Astrocyte (in vitro differentiated cells and primary cell): ENCODE results near the gene SPAG9. TPM values are rescaled to one million over a fixed set of nuclear protein-coding genes. Genes with fewer than 3 reads are reported as not detected.
"Not testable (repeated sequence)": the region's sequence is repeated elsewhere in the genome, so short reads cannot be mapped to it uniquely, and the experiment has no call there.

Experiments used
- DNase-seq: peaks from one replicate; pipeline ENCODE4 v3.0.0-alpha.2; 2010; ENCODE audit warnings: low read depth
- FAIRE-seq: peaks from 2 replicates; lab custom pipeline; 2011; peaks lifted over from hg19 to GRCh38; lab: Jason Lieb, UNC
- H2AFZ ChIP-seq: 2 replicates; pipeline ENCODE4 v1.6.0; 2012; ENCODE audit warnings: low read depth, low read length, inconsistent platforms
- H3K27ac ChIP-seq: 2 replicates; pipeline ENCODE4 v1.5.1; 2011; ENCODE audit warnings: low read depth, low read length, inconsistent platforms
- H3K27me3 ChIP-seq: 2 replicates; pipeline ENCODE4 v1.6.0; 2011; ENCODE audit warnings: low read length, inconsistent platforms; ENCODE audit not compliant: insufficient read depth
- H3K36me3 ChIP-seq: 2 replicates; pipeline ENCODE4 v1.5.1; 2011; ENCODE audit warnings: low read length, inconsistent platforms; ENCODE audit not compliant: insufficient read depth
- H3K4me1 ChIP-seq: 2 replicates; pipeline ENCODE4 v1.5.1; 2011; ENCODE audit warnings: low read length, inconsistent platforms; ENCODE audit not compliant: insufficient read depth
- H3K4me2 ChIP-seq: 2 replicates; pipeline ENCODE4 v1.6.0; 2012; ENCODE audit warnings: low read length, inconsistent platforms
- H3K4me3 ChIP-seq: 2 replicates; pipeline ENCODE4 v1.5.1; 2011; ENCODE audit warnings: low read depth, mild to moderate bottlenecking, low read length, inconsistent platforms; ENCODE audit not compliant: insufficient read depth
- H3K79me2 ChIP-seq: 2 replicates; pipeline ENCODE4 v1.6.0; 2012; ENCODE audit warnings: mild to moderate bottlenecking, low read length, inconsistent platforms; ENCODE audit not compliant: insufficient read depth
- H3K9ac ChIP-seq: 2 replicates; pipeline ENCODE4 v1.6.0; 2012; ENCODE audit warnings: mild to moderate bottlenecking, low read length, inconsistent platforms
- H3K9me3 ChIP-seq: 2 replicates; pipeline ENCODE4 v1.5.1; 2012; ENCODE audit warnings: low read depth, mild to moderate bottlenecking, low read length, inconsistent platforms; ENCODE audit not compliant: insufficient read depth
- H4K20me1 ChIP-seq: 2 replicates; pipeline ENCODE4 v1.6.0; 2012; ENCODE audit warnings: low read length, inconsistent platforms; ENCODE audit not compliant: insufficient read depth
- H3K27ac Mint-ChIP-seq: one replicate; pipeline ENCODE4 v1.8.0; 2021; ENCODE audit warnings: mild to moderate bottlenecking, mixed read lengths; ENCODE audit not compliant: unreplicated experiment
- H3K27me3 Mint-ChIP-seq: one replicate; pipeline ENCODE4 v1.8.0; 2021; ENCODE audit warnings: low read depth, mixed read lengths; ENCODE audit not compliant: unreplicated experiment
- H3K36me3 Mint-ChIP-seq: one replicate; pipeline ENCODE4 v1.8.0; 2021; ENCODE audit warnings: low read depth, mixed read lengths; ENCODE audit not compliant: unreplicated experiment
- H3K4me1 Mint-ChIP-seq: one replicate; pipeline ENCODE4 v1.8.0; 2021; ENCODE audit warnings: low read depth, mixed read lengths; ENCODE audit not compliant: unreplicated experiment
- H3K4me3 Mint-ChIP-seq: one replicate; pipeline ENCODE4 v1.8.0; 2021; ENCODE audit warnings: mild to moderate bottlenecking, moderate library complexity, mixed read lengths; ENCODE audit not compliant: unreplicated experiment
- H3K9me3 Mint-ChIP-seq: one replicate; pipeline ENCODE4 v1.8.0; 2021; ENCODE audit warnings: mild to moderate bottlenecking, mixed read lengths; ENCODE audit not compliant: unreplicated experiment
- EZH2 ChIP-seq: IDR thresholded peaks from 2 replicates; pipeline ENCODE4 v1.6.1; 2012; ENCODE audit warnings: mild to moderate bottlenecking, low read length, inconsistent platforms; ENCODE audit not compliant: insufficient read depth
- total RNA-seq: library from RNA; stranded (reverse); gene quantifications from 2 replicates; pipeline ENCODE4 v1.2.1, GENCODE V29; 2021
- TF ChIP-seq, protein P1 (sequence below): IDR thresholded peaks from 2 replicates; pipeline ENCODE4 v1.5.1; 2011; ENCODE audit warnings: low read depth, mild to moderate bottlenecking, inconsistent platforms, low read length, moderate library complexity; ENCODE audit not compliant: insufficient read depth

The SPAG9 gene
- total RNA-seq, 1 donor from 2014 or later, result 102 TPM

DNA sequence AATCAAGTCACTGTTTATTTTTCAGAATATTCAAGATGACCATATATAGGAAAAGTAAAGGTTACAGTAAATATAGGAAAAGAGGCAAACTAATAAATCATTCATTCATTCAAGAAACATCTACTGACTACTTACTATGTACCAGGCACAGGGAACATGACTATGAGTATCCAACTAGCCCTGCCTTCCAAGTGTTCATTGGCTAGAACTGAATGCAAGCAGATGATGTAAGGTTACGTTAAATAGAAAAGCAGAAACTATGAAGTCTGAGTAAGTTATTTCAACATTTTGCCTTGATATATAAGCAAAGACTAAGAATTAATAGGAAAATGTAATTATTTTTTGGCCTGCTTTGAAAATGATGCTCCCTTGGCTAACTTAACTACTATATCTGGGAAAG lies 36.7 kb downstream of the SPAG9 start:
- no peak for TF ChIP-seq EZH2
- TF ChIP-seq, protein P1, sequence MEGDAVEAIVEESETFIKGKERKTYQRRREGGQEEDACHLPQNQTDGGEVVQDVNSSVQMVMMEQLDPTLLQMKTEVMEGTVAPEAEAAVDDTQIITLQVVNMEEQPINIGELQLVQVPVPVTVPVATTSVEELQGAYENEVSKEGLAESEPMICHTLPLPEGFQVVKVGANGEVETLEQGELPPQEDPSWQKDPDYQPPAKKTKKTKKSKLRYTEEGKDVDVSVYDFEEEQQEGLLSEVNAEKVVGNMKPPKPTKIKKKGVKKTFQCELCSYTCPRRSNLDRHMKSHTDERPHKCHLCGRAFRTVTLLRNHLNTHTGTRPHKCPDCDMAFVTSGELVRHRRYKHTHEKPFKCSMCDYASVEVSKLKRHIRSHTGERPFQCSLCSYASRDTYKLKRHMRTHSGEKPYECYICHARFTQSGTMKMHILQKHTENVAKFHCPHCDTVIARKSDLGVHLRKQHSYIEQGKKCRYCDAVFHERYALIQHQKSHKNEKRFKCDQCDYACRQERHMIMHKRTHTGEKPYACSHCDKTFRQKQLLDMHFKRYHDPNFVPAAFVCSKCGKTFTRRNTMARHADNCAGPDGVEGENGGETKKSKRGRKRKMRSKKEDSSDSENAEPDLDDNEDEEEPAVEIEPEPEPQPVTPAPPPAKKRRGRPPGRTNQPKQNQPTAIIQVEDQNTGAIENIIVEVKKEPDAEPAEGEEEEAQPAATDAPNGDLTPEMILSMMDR, result no peak
- Mint-ChIP-seq H3K4me1 (peaks cover 2% of the 10 kb centered on the region), H3K9me3 (no peaks in the 10 kb centered on the region), H3K27me3 (no peaks in the 10 kb centered on the region), H3K36me3 (no peaks in the 10 kb centered on the region), H3K27ac (no peak overlapping the region), H3K4me3 (no peak overlapping the region)
- FAIRE-seq (no peak), DNase-seq (no peak)
- Histone ChIP-seq H3K36me3 (no peaks in the 10 kb centered on the region), H3K79me2 (peaks cover 67% of the 10 kb centered on the region), H3K4me3 (no peak overlapping the region), H3K27me3 (no peaks in the 10 kb centered on the region), H4K20me1 (peaks cover 35% of the 10 kb centered on the region), H3K4me1 (peaks cover 7% of the 10 kb centered on the region), H2AFZ (no peak overlapping the region), H3K9ac (no peak overlapping the region), H3K4me2 (no peak overlapping the region), H3K9me3 (no peaks in the 10 kb centered on the region), H3K27ac (no peak overlapping the region)

DNA sequence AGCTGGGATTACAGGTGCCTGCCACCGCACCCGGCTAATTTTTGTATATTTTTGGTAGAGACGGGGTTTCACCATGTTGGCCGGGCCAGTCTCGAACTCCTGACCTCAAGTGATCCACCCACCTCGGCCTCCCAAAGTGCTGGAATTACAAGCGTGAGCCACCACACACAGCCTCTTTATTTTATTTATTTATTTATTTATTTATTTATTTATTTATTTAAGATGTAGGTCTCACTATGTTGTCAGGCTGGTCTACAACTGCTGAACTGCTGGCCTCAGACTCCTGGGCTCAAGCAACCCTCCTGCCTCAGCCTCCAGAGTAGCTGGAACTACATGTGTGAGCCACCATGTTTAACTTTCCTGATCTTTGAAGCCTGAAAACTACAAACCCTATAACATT lies 37.3 kb downstream of the SPAG9 start:
- not testable (repeated sequence) for H3K27ac ChIP-seq, H3K9me3 Mint-ChIP-seq, H3K36me3 Mint-ChIP-seq, H3K4me1 ChIP-seq, H3K4me3 ChIP-seq, H2AFZ ChIP-seq, H3K4me3 Mint-ChIP-seq, H3K4me1 Mint-ChIP-seq, H3K36me3 ChIP-seq, H3K9me3 ChIP-seq, H3K27me3 Mint-ChIP-seq, H3K4me2 ChIP-seq, DNase-seq, H3K27me3 ChIP-seq, FAIRE-seq, H3K9ac ChIP-seq, H3K27ac Mint-ChIP-seq
- H3K79me2 ChIP-seq, result peaks cover 61% of the 10 kb centered on the region
- H4K20me1 ChIP-seq, result peaks cover 30% of the 10 kb centered on the region

DNA sequence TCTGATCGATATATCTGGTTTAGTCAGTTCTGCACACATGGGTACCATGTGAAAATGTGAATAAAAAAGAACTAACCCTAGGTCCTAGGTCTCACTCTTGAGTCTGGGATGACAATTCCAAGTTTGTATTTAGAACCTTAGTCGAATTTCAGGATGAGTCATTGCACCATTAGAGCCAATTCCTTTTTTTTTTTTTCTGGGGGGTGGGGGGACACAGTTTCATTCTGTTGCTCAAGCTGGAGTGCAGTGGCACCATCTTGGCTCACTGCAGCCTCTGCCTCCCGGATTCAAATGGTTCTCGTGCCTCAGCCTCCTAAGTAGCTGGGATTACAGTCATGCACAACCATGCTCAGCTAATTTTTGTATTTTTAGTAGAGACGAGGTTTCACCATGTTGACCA lies 41.6 kb downstream of the SPAG9 start:
- FAIRE-seq (no peak), DNase-seq (peak; percentile 26)
- TF ChIP-seq, protein P1, result no peak
- no peak for TF ChIP-seq EZH2
- no peak overlapping the region for H3K4me2 ChIP-seq
- H3K9ac ChIP-seq, result no peak overlapping the region
- H2AFZ ChIP-seq, result no peak overlapping the region
- Mint-ChIP-seq H3K4me1 (peaks cover 4% of the 10 kb centered on the region), H3K36me3 (peaks cover 6% of the 10 kb centered on the region), H3K27ac (no peak overlapping the region), H3K9me3 (no peaks in the 10 kb centered on the region), H3K27me3 (no peaks in the 10 kb centered on the region), H3K4me3 (no peak overlapping the region)
- H3K9me3 ChIP-seq, result no peaks in the 10 kb centered on the region
- no peaks in the 10 kb centered on the region for H3K27me3 ChIP-seq
- peaks cover 60% of the 10 kb centered on the region for H3K79me2 ChIP-seq
- no peaks in the 10 kb centered on the region for H3K4me1 ChIP-seq
- H3K4me3 ChIP-seq, result no peak overlapping the region
- peaks cover 30% of the 10 kb centered on the region for H4K20me1 ChIP-seq
- H3K27ac ChIP-seq, result no peak overlapping the region
- H3K36me3 ChIP-seq, result peaks cover 5% of the 10 kb centered on the region
